Type B pancreatic cell (in vitro differentiated cells): ENCODE data around the gene RBM19. TPM values are rescaled to one million over a fixed set of nuclear protein-coding genes. Genes with fewer than 3 reads are reported as not detected.

Experiments
- DNase-seq: peaks from one replicate; pipeline ENCODE4 v3.0.0; 2021; ENCODE audit warnings: mixed read lengths; ENCODE audit not compliant: unreplicated experiment; ENCODE audit errors: extremely low spot score
- H3K27ac Mint-ChIP-seq: 2 replicates; pipeline ENCODE4 v1.8.0; 2021; ENCODE audit warnings: mild to moderate bottlenecking, mixed read lengths
- H3K27me3 Mint-ChIP-seq: 2 replicates; pipeline ENCODE4 v1.8.0; 2021; ENCODE audit warnings: mixed read lengths
- H3K36me3 Mint-ChIP-seq: 2 replicates; pipeline ENCODE4 v1.8.0; 2021; ENCODE audit warnings: mixed read lengths
- H3K4me1 Mint-ChIP-seq: one replicate; pipeline ENCODE4 v1.8.0; 2021; ENCODE audit warnings: mixed read lengths; ENCODE audit not compliant: unreplicated experiment
- H3K4me3 Mint-ChIP-seq: 2 replicates; pipeline ENCODE4 v1.8.0; 2021; ENCODE audit warnings: mild to moderate bottlenecking, mixed read lengths
- H3K9me3 Mint-ChIP-seq: 2 replicates; pipeline ENCODE4 v1.8.0; 2021; ENCODE audit warnings: mixed read lengths
- CTCF ChIP-seq: fragments of 200-600 bp; sonication (generic); conservative IDR thresholded peaks from 2 replicates; pipeline ENCODE4 v1.5.0; 2021; ENCODE audit warnings: antibody characterized with exemption, mild to moderate bottlenecking
- total RNA-seq: library from RNA; stranded (reverse); gene quantifications from 2 replicates; pipeline ENCODE4 v1.2.1, GENCODE V29; 2021; ENCODE audit warnings: low replicate concordance

RBM19 gene
- total RNA-seq, 1 donor from 2014 or later: 37.8 TPM

- Mint-ChIP-seq H3K4me3 (no peak overlapping the region), H3K4me1 (no peaks in the 10 kb centered on the region), H3K27me3 (no peaks in the 10 kb centered on the region), H3K27ac (no peak overlapping the region), H3K36me3 (peaks cover 8% of the 10 kb centered on the region), H3K9me3 (no peaks in the 10 kb centered on the region)
- TF ChIP-seq CTCF: no peak
- no peak for DNase-seq
Measured at GRCh38 chr12:113949321-113950305, 16.5 kb downstream of the RBM19 start.

- DNase-seq: no peak
- peaks cover 8% of the 10 kb centered on the region for H3K36me3 Mint-ChIP-seq
- H3K27me3 Mint-ChIP-seq: no peaks in the 10 kb centered on the region
- H3K9me3 Mint-ChIP-seq: no peaks in the 10 kb centered on the region
- H3K4me1 Mint-ChIP-seq: no peaks in the 10 kb centered on the region
- no peak overlapping the region for H3K27ac Mint-ChIP-seq
- H3K4me3 Mint-ChIP-seq: no peak overlapping the region
- no peak for TF ChIP-seq CTCF
Measured at GRCh38 chr12:113948151-113948914, 17.8 kb downstream of the RBM19 start.

GRCh38 chr12:113946175-113946574 is 19.9 kb downstream of the RBM19 start:
- no peaks in the 10 kb centered on the region for H3K27me3 Mint-ChIP-seq
- no peak overlapping the region for H3K4me3 Mint-ChIP-seq
- peaks cover 18% of the 10 kb centered on the region for H3K36me3 Mint-ChIP-seq
- DNase-seq: no peak
- no peak overlapping the region for H3K27ac Mint-ChIP-seq
- H3K9me3 Mint-ChIP-seq: no peaks in the 10 kb centered on the region
- no peak for TF ChIP-seq CTCF
- H3K4me1 Mint-ChIP-seq: no peaks in the 10 kb centered on the region

GRCh38 chr12:113945174-113946173 is 20.7 kb downstream of the RBM19 start:
- H3K27ac Mint-ChIP-seq: no peak overlapping the region
- H3K27me3 Mint-ChIP-seq: no peaks in the 10 kb centered on the region
- H3K4me1 Mint-ChIP-seq: no peaks in the 10 kb centered on the region
- TF ChIP-seq CTCF: no peak
- peaks cover 18% of the 10 kb centered on the region for H3K36me3 Mint-ChIP-seq
- no peak overlapping the region for H3K4me3 Mint-ChIP-seq
- no peaks in the 10 kb centered on the region for H3K9me3 Mint-ChIP-seq
- DNase-seq: no peak

- no peak overlapping the region for H3K27ac Mint-ChIP-seq
- H3K36me3 Mint-ChIP-seq: peaks cover 19% of the 10 kb centered on the region
Measured at GRCh38 chr12:113942209-113942608, 23.9 kb downstream of the RBM19 start.

More at GRCh38 chr12:113942209-113942608, 23.9 kb downstream of the RBM19 start:
- TF ChIP-seq CTCF: no peak
- no peak for DNase-seq
- Mint-ChIP-seq H3K4me3 (no peak overlapping the region), H3K4me1 (no peaks in the 10 kb centered on the region), H3K27me3 (no peaks in the 10 kb centered on the region), H3K9me3 (no peaks in the 10 kb centered on the region)
